Measurements from ENCODE around the gene CHDH.
A peak's percentile ranks its signal among the peaks of the same experiment; 100 is the strongest.

CHDH gene

DNA sequence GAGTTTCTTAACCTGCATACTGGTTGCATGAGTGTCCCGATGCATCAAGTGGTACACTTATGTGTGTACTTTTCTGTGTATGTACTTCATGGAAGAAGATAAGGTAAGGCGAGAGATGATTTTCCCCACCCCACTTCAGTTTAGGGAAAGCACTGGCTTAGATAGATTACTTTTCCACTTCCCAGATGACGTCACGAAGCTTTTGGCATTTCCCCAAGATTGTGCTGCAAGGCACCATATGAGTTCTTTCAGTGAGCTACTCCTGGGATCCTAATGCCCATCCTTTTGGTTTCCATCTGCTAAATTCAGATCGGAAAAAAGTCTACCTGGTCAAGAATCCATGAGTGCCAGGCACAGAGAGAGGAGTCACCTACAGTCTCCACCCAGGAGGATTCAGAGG, 4.7 kb upstream of the CHDH start:
- no peak for DNase-seq

DNA sequence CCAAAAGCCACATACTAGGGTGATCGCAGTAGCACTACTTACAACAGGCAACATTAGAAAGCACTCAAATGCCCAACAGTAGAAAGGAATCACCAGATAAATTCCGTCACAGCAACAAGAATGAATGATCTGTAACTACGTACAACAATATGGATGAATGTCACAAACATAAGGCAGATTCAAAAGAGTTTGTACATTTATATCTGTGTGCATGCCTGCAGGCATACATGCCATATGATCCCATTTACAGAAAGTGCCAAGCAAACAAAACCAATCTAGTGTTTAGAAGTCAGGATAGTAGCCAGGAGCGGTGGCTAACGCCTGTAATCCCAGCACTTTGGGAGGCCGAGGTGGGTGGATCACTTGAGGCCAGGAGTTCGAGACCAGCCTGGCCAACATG, 3.7 kb upstream of the CHDH start:
- DNase-seq = no peak

GRCh38 chr3:53846851-53847155, 584 bp upstream of the CHDH start:
- DNase-seq = no peak

DNA sequence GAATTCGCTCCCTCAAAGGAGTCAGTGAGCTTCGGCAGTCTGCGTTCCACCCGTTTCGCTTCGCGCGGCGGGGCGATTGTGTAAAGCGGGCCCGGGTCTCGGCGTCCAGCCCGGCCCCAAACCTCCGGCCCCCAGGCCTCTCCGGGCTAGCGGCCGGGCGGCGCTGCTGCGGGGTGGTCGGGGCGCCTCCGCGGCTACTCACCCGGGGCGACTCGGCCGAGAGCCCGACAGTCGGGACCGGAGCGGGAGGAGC, 412 bp downstream of the CHDH start:
- no peak for DNase-seq

DNA sequence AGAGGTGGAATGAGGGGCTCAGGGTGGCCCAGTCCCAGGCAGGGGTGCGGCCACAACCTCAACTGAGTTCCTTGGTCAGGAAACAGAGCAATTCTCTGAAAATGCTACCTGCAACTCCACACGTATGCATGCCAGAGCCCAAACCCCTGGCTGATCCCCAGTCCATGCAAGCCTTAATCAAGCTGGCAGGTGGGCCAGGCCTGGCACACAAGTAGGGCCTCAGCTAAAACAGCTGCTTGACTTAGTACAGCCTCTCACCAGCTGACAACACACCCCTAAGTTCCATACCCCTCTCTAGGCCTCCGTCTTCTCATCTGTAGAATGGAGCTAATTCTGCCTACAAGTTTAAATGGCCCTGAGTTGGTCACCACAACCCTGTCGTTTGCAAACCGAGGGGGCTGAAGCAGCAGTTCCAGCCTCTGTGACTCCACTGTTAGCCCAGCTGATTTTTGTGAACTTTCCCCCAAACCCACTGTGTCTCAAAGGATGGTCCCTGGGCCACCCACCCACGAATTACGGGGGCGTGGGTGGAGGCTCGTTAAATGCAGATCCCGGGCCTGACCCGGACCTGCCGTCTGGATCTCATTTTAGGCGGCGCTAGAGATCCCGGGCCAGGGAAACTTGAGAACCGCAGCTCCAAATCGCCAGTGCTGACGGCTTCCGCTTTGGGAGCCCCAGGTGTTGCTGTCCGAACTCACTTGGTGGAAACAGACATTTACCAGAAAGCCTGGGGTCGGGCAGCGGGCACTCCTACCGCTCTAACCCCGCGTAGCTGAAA, 927 bp downstream of the CHDH start:
- DNase-seq = peak; percentile 82

DNA sequence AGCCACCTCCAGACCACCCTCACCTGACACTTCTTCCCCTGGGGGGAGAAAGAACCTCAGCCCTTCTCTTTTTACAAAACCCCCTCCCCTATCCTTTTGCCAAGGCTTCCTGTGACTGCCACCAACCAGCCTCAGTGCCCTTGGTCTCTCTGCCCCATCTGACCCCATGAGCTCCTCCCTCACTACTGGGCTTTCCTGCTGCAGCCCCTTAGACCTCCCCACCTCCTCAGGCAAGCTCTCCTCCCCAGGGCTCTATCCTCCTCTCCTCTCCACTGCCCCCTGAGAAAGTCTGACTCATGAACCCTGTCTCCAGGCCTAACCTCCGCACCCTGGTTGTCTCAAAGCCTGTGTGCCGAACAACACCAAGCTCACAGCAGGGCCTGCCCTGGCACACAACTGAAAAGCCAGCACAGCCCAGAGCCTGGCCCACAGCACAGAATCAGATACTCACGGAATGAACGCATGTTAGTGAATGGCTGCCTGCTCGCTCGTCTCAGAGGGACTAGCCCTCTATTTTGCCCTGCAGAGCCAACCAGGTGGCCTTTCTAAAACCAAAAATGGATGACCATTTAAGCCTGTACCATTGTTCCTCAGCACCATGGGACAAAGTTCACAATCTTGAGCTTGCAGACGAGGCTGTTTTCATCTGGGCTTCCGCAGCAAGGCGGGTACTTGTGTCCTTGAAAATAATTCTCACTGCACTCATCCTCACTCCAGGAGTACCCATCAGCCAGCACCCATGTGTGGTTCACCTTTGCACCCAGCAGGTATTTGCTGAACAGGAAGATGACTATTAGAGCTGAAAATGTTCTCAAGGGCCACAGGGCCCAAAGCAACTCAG, 1.7 kb downstream of the CHDH start:
- no peak for DNase-seq

DNA sequence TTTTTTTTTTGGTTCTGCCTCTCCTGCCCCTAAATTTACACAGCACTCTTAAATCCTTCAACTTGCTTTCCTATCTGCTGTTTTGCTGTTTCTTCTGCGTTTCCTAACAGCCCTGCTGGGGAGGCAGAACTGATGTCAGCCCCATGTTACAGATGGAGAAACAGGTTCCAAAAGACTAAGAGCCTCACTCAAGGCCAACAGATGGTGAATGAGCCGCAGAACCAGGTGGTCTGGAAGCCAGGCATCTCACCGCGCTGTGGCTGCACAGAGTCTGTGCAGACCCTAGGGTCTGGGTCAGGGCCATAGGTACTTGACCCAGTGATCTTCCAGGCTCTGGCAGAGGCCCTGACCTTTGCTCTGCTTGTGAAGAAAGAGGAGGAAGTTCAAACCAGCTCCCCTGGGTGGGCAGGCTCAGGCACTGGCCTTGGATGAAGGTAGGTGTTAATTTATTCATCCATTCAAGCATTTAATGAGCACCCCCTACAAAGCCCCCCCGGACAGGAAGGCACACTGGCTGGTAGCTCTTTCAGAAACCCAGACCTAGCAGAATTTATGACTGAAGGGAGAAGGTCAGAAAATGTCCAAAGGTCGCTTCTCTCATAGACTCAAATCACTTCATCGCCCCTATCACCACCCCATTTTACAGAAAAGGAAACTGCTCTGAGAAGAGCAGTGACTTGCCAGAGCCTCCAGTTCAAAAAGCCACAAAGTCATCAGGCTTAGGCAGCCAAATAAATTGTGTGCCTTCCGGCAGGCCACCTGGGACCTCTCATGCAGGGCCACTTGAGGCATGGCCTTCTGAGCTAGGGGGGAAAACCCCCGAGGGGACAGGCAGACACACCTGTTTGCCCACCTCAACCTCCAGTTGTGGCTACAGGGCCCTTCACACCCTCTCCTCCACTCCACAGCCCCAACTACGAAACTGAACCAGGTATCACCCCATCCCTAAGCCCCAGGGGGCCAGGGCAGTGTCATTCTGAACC, 2.7 kb downstream of the CHDH start:
- no peak for DNase-seq

GRCh38 chr3:53842436-53843194, 3.6 kb downstream of the CHDH start:
- DNase-seq = no peak

- no peak for DNase-seq
Measured at GRCh38 chr3:53841296-53841695, 4.9 kb downstream of the CHDH start.

DNA sequence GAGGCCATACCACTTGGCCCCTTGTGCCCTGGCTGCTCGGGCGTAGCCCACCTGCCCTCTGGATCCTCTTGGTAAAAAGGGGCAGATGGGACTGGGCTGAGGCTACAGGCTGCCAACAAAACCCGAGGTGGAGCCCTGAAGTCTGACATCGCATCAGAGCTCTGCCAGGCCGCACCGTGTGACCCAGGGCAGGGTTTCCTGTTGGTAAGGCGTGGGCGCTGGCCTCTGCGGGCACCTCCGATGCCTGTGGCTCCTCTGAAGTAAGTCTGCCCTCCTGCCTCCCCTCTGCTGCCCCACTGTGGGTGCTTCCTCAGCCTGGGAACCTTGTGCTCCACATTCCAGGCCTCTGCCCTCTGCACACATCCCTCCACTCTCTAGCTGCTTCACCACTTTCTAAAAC, 8.9 kb downstream of the CHDH start:
- DNase-seq = no peak

DNA sequence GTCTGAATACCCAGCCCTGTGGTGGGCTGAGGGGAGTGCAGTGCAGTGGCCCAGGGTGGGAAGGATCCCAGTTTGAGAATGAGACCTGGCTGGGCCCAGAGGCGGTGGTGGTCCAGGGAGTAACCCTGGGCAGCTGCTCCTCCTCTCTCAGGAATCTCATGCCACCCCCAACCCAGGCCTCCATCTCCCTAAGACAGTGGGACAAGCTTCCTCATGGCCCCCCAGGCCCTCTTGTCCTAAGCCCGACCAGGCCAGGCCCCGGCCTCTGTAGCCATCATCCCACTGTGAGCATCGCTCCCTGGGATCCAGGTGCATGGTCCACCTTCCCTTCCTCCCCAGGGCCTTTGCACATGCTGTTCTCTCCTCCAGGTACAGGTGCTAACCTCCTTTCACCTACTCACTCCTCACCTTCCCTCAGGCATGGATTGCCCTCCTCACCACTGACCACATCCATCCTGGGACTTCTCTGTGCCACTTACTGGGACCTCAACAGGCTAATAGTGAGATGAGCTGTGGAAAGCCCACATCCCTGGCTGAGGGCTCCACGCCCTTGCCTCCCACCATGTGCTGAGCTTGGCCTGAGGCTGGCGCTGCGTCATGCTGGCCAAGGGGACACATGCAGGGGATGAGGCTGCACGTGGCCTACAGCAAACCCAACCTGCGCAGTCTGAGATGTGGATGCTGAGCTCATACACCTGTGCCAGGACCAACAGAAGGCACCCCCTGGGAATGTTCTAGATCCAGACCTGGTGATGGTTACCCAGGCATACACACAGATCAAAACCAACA, 9.9 kb downstream of the CHDH start:
- no peak for DNase-seq

DNA sequence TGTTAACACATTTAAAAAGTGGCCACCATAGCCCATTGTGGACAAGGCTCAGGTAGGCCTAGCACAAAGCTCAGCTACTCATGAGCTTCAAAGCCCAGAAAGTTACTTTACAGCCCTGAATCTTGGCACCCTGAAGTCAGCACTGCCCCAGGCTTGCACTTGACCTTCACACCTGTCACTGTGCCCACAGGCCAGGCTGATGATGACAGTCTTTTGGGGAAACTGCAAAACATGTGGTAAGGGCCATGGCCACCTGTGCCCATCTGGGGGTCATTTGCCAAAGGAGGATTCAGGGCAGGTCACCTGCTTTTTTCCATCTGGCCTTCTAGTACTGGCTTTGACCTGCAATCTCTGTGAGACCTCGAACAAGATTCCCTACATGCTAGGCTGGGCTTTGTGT, 11.0 kb downstream of the CHDH start:
- DNase-seq = no peak

DNA sequence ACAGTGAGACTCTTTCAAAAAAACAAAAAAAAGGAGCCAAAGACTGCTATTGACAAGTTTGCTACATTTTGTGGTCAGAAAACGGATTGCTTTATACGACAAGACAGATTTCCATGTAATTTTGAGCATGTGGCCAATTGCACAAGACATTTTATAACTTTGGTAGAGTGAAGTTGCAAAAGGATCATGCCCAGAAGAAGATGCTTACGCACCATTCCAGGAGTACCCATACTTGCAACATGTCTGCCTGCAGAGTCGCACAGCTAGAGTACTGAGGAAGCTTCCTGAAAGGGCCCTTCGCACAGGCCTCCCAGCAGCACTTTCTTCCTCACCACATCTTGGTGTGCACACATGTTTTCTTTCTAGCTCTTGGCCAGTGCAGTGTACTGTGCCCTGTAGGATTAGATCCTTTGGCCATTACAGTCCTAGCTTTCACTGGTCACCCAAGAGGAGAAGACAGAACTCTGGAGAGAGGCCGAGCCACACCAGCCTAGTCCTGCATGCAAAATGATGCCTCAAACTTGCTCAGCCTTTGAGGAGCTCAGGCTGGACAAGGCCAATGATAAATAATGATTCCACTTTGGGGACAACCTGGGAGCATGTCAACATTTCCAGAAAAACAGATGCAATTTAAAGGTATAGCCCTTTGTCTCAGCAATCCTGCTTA, 11.7 kb downstream of the CHDH start:
- DNase-seq = no peak

- DNase-seq = no peak
Measured at GRCh38 chr3:53833700-53834099, 12.5 kb downstream of the CHDH start.

- no peak for DNase-seq
Measured at GRCh38 chr3:53833053-53833645, 13.1 kb downstream of the CHDH start.

- no peak for DNase-seq
Measured at GRCh38 chr3:53830944-53831343, 15.3 kb downstream of the CHDH start.

DNA sequence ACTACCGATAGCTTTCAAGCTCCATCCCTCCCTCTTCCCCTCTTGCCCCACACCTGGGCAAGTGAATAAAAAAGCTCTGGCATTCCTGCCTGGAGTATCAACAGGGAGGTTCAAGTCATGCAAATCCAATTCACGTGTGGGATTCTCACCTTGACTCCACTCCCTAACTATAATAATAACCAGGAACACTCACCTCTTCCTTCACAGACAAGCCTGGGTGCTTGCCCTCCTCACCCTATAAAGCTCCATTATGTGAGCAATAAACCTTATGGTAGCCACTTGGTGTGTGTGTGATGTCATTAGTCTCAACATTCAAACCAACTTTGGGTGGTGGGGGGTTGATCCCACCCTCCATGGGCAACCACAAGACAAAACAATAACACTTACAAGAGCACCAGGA, 16.6 kb downstream of the CHDH start:
- no peak for DNase-seq

DNA sequence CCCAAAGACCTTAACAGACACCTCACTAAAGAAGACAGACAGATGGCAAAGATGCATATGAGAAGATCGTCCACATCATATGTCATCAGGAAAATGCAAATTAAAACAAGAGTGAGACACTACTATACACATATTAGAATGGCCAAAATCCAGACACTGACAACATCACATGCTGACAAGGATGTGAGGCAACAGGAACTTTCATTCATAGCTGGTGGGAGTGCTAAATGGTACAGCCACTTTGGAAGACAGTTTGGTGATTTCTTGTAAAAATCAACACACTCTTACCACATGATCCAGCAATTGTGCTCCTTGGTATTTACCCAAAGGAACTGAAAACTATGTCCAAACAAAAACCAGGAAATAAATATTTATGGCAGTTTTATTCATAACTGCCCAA, 17.6 kb downstream of the CHDH start:
- no peak for DNase-seq

GRCh38 chr3:53826048-53826447, 20.2 kb downstream of the CHDH start:
- DNase-seq = no peak

DNA sequence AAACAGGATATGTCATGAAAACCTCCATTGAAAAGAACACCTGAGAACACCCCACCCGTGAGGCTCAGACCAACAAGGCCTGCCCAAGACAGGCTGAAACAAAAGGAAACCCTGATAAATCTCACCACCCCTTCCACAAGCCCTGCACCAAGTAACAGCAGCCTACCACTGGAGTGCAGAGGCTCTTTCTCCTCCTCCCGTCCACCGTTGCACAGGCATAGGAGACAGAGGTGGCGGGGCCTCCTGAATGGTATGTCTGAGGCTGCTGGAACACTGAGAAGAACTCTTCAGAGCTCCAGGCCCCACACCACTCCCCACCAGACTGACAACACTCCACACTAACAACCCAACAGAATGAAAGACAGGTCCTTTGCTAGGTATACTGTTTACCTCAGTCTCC, 21.4 kb downstream of the CHDH start:
- DNase-seq = no peak
